NT2/D1 (cell line): ENCODE measurements around the gene LAMA5.

Experiments used
- DNase-seq: peaks from one replicate; pipeline ENCODE4 v3.0.0-alpha.2; 2011; ENCODE audit warnings: low read depth, low spot score
- H3K27me3 ChIP-seq: 2 replicates; pipeline ENCODE4 v1.6.0; 2011; ENCODE audit warnings: mild to moderate bottlenecking; ENCODE audit not compliant: insufficient read length, insufficient read depth
- H3K36me3 ChIP-seq: 2 replicates; pipeline ENCODE4 v1.6.1; 2011; ENCODE audit warnings: mild to moderate bottlenecking, low read length, mixed read lengths; ENCODE audit not compliant: insufficient read depth, insufficient read length
- H3K4me1 ChIP-seq: 2 replicates; pipeline ENCODE4 v1.5.1; 2011; ENCODE audit not compliant: insufficient read depth, insufficient read length
- H3K4me3 ChIP-seq: 2 replicates; pipeline ENCODE4 v1.5.1; 2011; ENCODE audit warnings: low read depth; ENCODE audit not compliant: insufficient read length
- H3K9ac ChIP-seq: 2 replicates; pipeline ENCODE4 v1.6.0; 2011; ENCODE audit warnings: low read depth; ENCODE audit not compliant: insufficient read length
- H3K9me3 ChIP-seq: 2 replicates; pipeline ENCODE4 v1.5.1; 2011; ENCODE audit warnings: mild to moderate bottlenecking, low read length; ENCODE audit not compliant: insufficient read depth
- SUZ12 ChIP-seq: IDR thresholded peaks from 2 replicates; pipeline ENCODE4 v1.6.1; 2011; ENCODE audit not compliant: insufficient read length, insufficient read depth; ENCODE audit errors: extremely low read depth
- YY1 ChIP-seq: IDR thresholded peaks from 2 replicates; pipeline ENCODE4 v1.6.1; 2011; ENCODE audit not compliant: insufficient read length, insufficient read depth
- ZNF274 ChIP-seq: IDR thresholded peaks from 2 replicates; pipeline ENCODE4 v1.6.1; 2011; ENCODE audit warnings: mild to moderate bottlenecking, low read depth, low read length

LAMA5 gene

GRCh38 chr20:62282103-62282502, 85.0 kb downstream of the LAMA5 start:
- H3K36me3 ChIP-seq, result peaks cover 76% of the 10 kb centered on the region
- no peak overlapping the region for H3K4me3 ChIP-seq
- H3K4me1 ChIP-seq, result no peaks in the 10 kb centered on the region
- no peak for TF ChIP-seq SUZ12
- TF ChIP-seq YY1, result no peak
- TF ChIP-seq ZNF274, result no peak
- DNase-seq, result no peak
- no peaks in the 10 kb centered on the region for H3K9me3 ChIP-seq
- no peak overlapping the region for H3K9ac ChIP-seq
- H3K27me3 ChIP-seq, result no peaks in the 10 kb centered on the region

GRCh38 chr20:62281161-62281933, 85.8 kb downstream of the LAMA5 start:
- Histone ChIP-seq H3K36me3 (peaks cover 70% of the 10 kb centered on the region), H3K9ac (no peak overlapping the region), H3K4me3 (no peak overlapping the region), H3K9me3 (no peaks in the 10 kb centered on the region), H3K27me3 (no peaks in the 10 kb centered on the region), H3K4me1 (no peaks in the 10 kb centered on the region)
- no peak for DNase-seq
- TF ChIP-seq ZNF274 (no peak), YY1 (no peak), SUZ12 (no peak)

- DNase-seq, result no peak
- Histone ChIP-seq H3K36me3 (peaks cover 61% of the 10 kb centered on the region), H3K4me1 (no peaks in the 10 kb centered on the region), H3K27me3 (no peaks in the 10 kb centered on the region), H3K9ac (no peak overlapping the region), H3K4me3 (no peak overlapping the region), H3K9me3 (no peaks in the 10 kb centered on the region)
- TF ChIP-seq ZNF274 (no peak), SUZ12 (no peak)
These were observed 86.8 kb downstream of the LAMA5 start for GRCh38 chr20:62280303-62280702.

- Histone ChIP-seq H3K9me3 (no peaks in the 10 kb centered on the region), H3K4me3 (no peak overlapping the region), H3K4me1 (no peaks in the 10 kb centered on the region), H3K9ac (no peak overlapping the region), H3K36me3 (peaks cover 59% of the 10 kb centered on the region), H3K27me3 (no peaks in the 10 kb centered on the region)
- TF ChIP-seq YY1 (no peak), SUZ12 (no peak), ZNF274 (no peak)
- no peak for DNase-seq
These were observed 89.9 kb downstream of the LAMA5 start for GRCh38 chr20:62277253-62277652.

- Histone ChIP-seq H3K27me3 (no peaks in the 10 kb centered on the region), H3K9ac (no peak overlapping the region), H3K9me3 (no peaks in the 10 kb centered on the region), H3K36me3 (peaks cover 57% of the 10 kb centered on the region), H3K4me3 (no peak overlapping the region), H3K4me1 (no peaks in the 10 kb centered on the region)
- DNase-seq, result no peak
- TF ChIP-seq SUZ12 (no peak), ZNF274 (no peak), YY1 (no peak)
These were observed 90.7 kb downstream of the LAMA5 start for GRCh38 chr20:62276439-62276838.

- no peaks in the 10 kb centered on the region for H3K9me3 ChIP-seq
- H3K36me3 ChIP-seq, result peaks cover 45% of the 10 kb centered on the region
- H3K4me1 ChIP-seq, result no peaks in the 10 kb centered on the region
- no peak overlapping the region for H3K4me3 ChIP-seq
- DNase-seq, result no peak
- H3K27me3 ChIP-seq, result no peaks in the 10 kb centered on the region
- TF ChIP-seq ZNF274, result no peak
- no peak for TF ChIP-seq YY1
- no peak for TF ChIP-seq SUZ12
- no peak overlapping the region for H3K9ac ChIP-seq
These were observed 91.9 kb downstream of the LAMA5 start for GRCh38 chr20:62275219-62275618.

- Histone ChIP-seq H3K4me3 (no peak overlapping the region), H3K9me3 (no peaks in the 10 kb centered on the region), H3K36me3 (peaks cover 38% of the 10 kb centered on the region), H3K27me3 (no peaks in the 10 kb centered on the region), H3K4me1 (peaks cover 4% of the 10 kb centered on the region), H3K9ac (no peak overlapping the region)
- no peak for DNase-seq
- TF ChIP-seq SUZ12 (no peak), ZNF274 (no peak), YY1 (no peak)
These were observed 92.7 kb downstream of the LAMA5 start for GRCh38 chr20:62274332-62274950.
